ENCODE results near the gene PWP1.
A peak's percentile ranks its signal among the peaks of the same experiment; 100 is the strongest.

The PWP1 gene

DNA sequence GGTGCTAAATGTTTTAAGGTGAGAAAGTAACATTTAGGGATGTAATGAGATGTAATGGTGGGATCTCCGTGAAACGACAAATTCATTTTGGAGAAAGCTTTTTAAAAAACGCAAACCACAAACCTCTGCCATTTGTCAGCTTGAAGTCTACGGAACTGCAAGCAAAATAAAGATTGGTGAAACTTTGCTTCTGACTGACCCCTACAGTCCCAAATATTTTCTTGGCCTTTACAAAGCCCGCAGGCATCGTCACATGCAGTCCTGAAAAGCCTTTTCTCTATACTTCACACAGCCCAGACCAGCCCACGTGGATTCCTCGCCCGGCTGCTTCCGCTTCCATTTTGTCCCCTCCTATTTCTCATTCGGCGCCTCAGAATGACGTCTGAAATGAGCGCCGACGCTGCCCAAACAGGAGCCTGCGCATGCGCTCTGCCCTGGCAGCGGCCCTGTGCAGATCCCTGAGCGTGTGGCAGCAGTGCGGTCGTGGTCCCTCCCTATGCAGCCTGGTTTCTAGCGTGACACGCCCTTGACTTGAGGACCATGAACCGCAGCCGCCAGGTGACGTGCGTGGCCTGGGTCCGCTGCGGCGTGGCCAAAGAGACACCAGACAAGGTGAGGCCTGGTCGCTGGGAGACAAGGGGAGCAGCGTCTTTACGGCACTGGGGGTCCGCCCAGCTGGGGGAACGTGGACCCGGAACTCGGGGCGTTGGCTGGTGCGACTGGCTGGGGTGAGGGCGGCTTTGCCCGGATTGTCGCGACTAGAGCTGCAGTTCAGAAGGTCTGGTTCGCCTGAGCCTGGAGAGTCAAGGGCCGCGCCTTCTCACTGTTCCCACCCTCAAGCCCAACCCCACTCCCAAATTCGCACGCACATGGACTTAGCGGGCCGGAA, at the start of gene PWP1:
PWP1 (plus strand) TSS at position 440 of the 889 bp plus-strand sequence; CDS start at position 541, 101 bp downstream.
- peak within 1 kb of the TSS; percentile 86 for H3K4me3 ChIP-seq (ENCODE audit: low read depth, low read length)
- TF ChIP-seq MYC (IDR thresholded peaks at IDR 0.05; ENCODE audit: low read depth, low read length) (peak; percentile 74), MAX (IDR thresholded peaks at IDR 0.05; ENCODE audit: low read depth, low read length) (peak; percentile 78; the same call in 1 of the 2 replicates), POLR2A (IDR thresholded peaks at IDR 0.05; ENCODE audit: extremely low read depth, insufficient read length) (peak; percentile 95)
- TF ChIP-seq, protein P1, sequence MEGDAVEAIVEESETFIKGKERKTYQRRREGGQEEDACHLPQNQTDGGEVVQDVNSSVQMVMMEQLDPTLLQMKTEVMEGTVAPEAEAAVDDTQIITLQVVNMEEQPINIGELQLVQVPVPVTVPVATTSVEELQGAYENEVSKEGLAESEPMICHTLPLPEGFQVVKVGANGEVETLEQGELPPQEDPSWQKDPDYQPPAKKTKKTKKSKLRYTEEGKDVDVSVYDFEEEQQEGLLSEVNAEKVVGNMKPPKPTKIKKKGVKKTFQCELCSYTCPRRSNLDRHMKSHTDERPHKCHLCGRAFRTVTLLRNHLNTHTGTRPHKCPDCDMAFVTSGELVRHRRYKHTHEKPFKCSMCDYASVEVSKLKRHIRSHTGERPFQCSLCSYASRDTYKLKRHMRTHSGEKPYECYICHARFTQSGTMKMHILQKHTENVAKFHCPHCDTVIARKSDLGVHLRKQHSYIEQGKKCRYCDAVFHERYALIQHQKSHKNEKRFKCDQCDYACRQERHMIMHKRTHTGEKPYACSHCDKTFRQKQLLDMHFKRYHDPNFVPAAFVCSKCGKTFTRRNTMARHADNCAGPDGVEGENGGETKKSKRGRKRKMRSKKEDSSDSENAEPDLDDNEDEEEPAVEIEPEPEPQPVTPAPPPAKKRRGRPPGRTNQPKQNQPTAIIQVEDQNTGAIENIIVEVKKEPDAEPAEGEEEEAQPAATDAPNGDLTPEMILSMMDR (IDR thresholded peaks at IDR 0.05; ENCODE audit: low read depth, low read length): no peak
- peak; percentile 99 for DNase-seq (ENCODE audit: low read depth)

DNA sequence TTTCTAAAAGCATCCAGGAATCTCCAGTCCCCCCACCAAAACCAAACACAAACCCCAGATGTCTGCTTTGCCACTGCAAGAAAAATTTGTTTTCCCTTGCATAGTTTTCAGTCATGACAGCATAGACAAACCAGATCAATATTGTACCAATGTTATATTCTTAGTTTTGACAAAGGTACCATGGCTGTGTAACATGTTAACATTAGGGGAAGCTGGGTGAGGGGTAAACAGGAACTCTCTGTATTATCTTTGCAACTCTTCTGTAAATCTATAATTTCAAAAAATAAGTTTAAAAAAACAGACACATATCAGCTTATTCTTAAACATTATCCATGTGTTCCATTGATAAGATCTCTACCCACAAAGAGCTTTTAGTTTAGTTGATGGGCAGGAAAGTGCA, 44.4 kb upstream of the PWP1 start:
- TF ChIP-seq MAX (IDR thresholded peaks at IDR 0.05; ENCODE audit: low read depth, low read length): no peak
- TF ChIP-seq MYC (IDR thresholded peaks at IDR 0.05; ENCODE audit: low read depth, low read length): no peak
- no peak for TF ChIP-seq POLR2A (IDR thresholded peaks at IDR 0.05; ENCODE audit: extremely low read depth, insufficient read length)
- TF ChIP-seq, protein P1 (IDR thresholded peaks at IDR 0.05; ENCODE audit: low read depth, low read length): no peak
- no peak for DNase-seq (ENCODE audit: low read depth)
- H3K4me3 ChIP-seq (ENCODE audit: low read depth, low read length): no peak overlapping the region

DNA sequence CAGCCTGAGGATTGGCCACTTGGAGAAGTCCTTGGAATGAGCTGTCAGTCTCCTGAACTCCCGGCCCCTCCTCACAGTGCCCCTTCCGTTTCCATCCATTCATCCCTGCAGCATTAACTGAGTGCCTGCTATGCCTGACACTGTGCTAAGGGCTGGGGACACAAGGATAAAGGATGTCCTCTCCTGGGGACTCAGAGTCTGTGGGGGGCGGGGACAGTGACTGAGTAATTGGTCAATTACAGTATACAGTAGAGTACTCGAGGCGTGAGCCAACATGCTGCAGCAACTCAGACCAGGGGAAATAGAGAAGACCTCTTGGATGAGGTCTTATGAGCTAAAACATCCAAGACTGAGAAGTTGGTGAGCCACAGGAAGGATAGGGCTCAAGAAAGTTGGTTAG, 43.4 kb upstream of the PWP1 start:
- DNase-seq (ENCODE audit: low read depth): no peak
- TF ChIP-seq POLR2A (IDR thresholded peaks at IDR 0.05; ENCODE audit: extremely low read depth, insufficient read length) (no peak), MYC (IDR thresholded peaks at IDR 0.05; ENCODE audit: low read depth, low read length) (no peak), MAX (IDR thresholded peaks at IDR 0.05; ENCODE audit: low read depth, low read length) (no peak)
- TF ChIP-seq, protein P1 (IDR thresholded peaks at IDR 0.05; ENCODE audit: low read depth, low read length): no peak
- H3K4me3 ChIP-seq (ENCODE audit: low read depth, low read length): no peak overlapping the region

DNA sequence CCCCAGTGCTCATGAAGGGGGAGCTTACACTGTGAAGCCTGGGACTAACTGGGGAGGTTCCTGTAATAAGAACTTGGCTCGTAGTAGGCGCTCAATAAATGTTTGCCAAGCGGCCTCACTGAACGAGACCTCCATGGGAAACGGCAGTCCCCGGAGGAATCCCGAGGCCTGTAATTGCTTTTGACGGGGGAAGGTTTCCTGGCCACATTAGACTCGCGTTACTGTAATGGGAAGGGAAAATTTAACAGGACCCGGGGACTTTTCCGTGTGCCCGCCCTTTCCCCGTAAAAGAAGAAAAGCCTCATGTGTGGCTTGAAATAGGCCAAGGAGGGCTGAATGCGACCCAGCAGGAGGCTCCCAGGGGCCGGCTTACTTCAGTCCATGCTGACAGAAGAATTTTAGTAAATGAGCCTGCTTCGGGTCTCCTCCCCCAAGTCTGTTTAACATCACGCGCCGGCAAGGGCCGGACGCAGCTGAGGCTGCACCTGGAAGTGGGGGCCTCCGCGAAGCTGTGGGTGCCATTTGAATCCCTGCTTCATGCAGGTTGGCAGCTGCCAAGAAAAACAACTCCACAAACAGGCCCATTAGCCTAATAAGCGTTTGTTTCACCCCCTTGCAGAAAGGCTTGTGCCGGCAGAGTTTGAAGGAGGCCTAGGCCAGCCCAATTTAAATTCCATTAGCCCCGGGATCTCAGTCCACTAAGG, 39.8 kb upstream of the PWP1 start:
- H3K4me3 ChIP-seq (ENCODE audit: low read depth, low read length): no peak overlapping the region
- no peak for DNase-seq (ENCODE audit: low read depth)
- TF ChIP-seq POLR2A (IDR thresholded peaks at IDR 0.05; ENCODE audit: extremely low read depth, insufficient read length) (no peak), MAX (IDR thresholded peaks at IDR 0.05; ENCODE audit: low read depth, low read length) (no peak), MYC (IDR thresholded peaks at IDR 0.05; ENCODE audit: low read depth, low read length) (no peak)
- TF ChIP-seq, protein P1 (IDR thresholded peaks at IDR 0.05; ENCODE audit: low read depth, low read length): no peak

DNA sequence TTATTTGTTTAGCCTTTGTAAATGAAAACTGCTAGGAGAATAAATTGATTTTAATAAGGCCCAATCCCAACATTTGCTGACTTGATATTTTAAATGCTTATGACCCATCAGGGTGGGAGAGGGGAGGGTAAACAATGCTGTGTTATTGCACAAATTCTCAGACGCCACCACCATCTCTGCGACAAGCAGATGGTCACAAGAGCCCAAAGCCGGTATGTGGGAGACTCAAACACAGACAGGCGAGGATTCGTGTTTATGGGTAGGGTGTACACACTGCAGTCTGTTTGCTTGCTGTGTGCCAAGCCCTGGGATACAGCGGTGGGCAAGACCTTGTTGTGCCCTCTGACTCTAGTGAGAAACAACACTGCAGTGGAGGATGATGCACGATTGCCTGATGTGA, 39.2 kb upstream of the PWP1 start:
- TF ChIP-seq MYC (IDR thresholded peaks at IDR 0.05; ENCODE audit: low read depth, low read length) (no peak), MAX (IDR thresholded peaks at IDR 0.05; ENCODE audit: low read depth, low read length) (no peak), POLR2A (IDR thresholded peaks at IDR 0.05; ENCODE audit: extremely low read depth, insufficient read length) (no peak)
- TF ChIP-seq, protein P1 (IDR thresholded peaks at IDR 0.05; ENCODE audit: low read depth, low read length): no peak
- H3K4me3 ChIP-seq (ENCODE audit: low read depth, low read length): no peak overlapping the region
- DNase-seq (ENCODE audit: low read depth): no peak

Data from NB4 (cell line).